Inflammatory macrophage treated with lipopolysaccharide for 1 hour (primary cell): ENCODE measurements around the gene SEPTIN5.

Experiments used
- DNase-seq, 2 donors: peaks; one replicate each; pipeline ENCODE4 v3.0.0-alpha.2; 2020 to 2022

Gene SEPTIN5

GRCh38 chr22:19706661-19707151, 7.6 kb upstream of the SEPTIN5 start:
- DNase-seq: no peak

- DNase-seq: no peak
Measured at GRCh38 chr22:19707347-19708290, 6.7 kb upstream of the SEPTIN5 start.

- DNase-seq: no peak
Measured at GRCh38 chr22:19708321-19709011, 5.8 kb upstream of the SEPTIN5 start.

GRCh38 chr22:19709063-19709769, 5.1 kb upstream of the SEPTIN5 start:
- DNase-seq: no peak

- no peak for DNase-seq
Measured at GRCh38 chr22:19710020-19710768, 4.1 kb upstream of the SEPTIN5 start.

DNA sequence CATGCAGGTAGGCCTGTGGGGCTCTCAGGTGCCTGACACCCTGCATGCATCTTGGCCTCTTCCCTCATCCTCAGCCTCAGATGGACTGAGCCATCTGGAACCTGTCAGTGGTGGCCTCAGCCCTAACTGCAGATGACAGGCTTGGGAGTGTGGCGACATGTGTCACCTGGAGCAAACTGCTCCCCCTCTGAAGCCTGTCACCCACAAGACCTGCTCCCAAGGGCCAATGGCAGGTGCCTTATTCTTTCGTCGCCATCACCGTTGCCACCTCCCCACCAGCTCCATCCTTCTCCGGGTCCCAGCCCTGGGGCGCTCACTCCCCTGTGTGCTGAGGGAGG, 3.6 kb upstream of the SEPTIN5 start:
- DNase-seq: no peak

DNA sequence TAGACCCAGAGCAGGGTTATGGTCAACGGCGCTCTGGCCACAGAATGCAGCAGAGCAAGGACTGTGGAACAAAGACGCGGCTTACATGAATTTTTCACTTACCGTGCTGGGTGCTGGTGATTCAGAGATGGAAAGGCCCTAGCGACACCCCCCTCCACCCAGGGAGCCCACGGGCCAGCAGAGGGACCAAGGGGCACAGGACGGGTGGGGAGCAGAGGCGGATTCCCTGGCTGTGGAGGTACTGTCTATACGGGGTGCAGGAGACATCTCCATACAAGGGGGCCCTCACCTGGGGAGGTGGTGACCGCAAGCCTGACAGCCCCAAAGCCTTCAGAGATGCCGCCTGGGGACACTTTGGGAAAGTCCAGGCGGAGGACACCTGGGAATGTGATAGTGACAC, 1.1 kb upstream of the SEPTIN5 start:
- no peak for DNase-seq

DNA sequence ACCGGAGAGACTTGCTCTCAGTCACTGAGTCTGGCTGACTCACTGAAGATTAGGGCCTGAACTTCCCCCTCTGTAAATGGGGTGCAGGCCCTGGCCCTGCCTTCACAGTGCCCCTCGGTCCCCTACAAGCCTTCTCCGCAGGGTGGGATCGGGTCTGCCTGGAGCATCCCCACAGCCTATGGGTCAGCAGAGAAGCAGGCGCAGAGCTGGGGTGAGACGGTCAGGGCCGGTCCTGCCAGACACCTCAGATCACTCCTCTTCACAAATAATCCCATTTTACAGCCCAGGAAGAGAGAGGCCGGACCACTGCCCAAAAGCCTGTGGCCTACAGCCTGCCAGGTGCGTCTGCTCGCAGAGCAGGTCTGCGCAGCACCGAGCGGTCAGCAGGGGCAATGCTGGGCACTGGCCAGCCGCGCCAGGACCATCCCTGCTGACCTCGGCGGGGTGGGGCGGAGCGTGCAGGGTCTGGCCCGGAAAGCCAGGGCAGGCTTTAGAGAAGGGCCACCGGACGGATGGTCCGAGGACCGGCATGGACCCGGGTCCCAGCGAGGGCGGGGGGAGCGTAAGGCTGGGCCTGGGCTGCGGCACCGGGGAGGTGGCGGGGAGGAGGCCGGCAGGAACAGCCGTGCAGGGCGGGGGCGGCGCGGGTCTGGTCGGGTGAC, 522 bp upstream of the SEPTIN5 start:
- DNase-seq: no peak

DNA sequence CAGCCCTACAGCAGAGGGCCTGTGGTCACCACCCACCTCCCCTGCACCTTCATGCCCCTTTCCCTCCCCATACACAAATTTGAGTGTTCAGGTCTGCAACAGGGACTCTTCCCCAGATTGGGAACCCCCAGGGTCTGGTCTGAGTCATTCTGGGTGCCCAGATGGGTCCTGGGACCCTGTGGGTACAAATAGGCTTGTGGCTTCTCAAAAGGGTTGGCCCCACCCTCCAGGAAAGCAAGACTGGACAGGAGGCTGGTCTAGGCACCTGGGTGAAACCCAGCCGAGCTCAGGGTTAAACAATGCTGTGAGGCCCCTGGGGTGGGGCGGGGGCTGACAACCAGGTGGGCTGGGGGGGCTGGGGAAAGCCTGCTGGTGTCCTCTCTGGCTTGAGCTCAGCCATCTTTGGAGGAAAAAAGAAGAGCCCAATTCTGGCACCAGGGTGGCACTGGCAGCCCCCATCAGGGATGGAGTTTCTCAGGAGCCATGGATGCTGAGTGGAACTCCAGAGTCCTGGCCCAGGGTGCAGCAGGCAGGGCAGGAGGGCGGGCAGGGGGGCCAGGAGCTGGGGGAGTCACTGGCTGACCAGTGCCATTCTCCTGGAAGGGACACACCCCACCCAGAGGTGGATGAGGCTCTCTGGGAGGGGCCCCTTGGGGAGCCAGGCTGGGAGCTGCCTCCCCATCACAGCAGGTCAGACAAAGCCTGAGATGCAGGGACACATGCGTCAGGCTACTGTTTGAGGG, 1.1 kb downstream of the SEPTIN5 start:
- DNase-seq: no peak

DNA sequence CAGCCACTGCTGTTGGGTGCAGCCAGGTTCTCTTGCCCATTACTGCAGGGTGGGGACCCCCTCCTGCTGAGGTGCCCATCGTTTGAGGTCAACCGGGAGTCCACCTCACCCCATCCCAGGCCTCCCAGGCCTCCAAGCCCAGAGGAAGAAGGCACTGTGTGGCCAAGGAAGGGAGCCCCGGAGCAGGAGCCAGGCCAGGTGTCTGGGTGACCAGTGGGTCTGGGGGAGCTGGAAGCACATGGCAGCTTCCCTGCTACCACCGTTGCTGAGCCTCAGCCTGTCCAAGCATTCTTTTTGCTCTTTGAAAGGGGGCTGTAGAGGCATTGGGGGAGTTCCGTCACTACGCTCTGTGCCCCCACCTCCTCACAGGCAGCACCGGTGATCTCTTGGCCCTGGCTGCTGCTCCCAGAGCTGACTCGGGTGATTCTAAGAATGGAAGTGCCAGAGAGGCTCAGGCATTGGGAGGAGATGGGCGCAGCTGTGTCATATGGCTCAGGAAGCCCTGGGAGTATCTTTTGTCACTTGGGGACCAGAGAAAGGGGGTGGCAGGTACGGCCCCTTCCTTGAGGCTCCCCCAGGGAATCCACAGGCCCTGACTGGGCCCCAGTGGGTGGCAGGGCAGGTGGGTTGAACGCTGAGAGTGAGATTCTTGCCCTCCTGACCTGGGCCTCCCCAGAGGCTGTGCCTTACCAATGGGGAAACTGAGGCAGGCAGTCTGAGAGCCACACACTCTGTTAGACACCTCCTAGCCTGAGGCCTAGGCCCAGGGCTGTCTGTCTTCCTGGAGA, 1.9 kb downstream of the SEPTIN5 start:
- no peak for DNase-seq

GRCh38 chr22:19716829-19717105, 2.5 kb downstream of the SEPTIN5 start:
- DNase-seq: no peak

DNA sequence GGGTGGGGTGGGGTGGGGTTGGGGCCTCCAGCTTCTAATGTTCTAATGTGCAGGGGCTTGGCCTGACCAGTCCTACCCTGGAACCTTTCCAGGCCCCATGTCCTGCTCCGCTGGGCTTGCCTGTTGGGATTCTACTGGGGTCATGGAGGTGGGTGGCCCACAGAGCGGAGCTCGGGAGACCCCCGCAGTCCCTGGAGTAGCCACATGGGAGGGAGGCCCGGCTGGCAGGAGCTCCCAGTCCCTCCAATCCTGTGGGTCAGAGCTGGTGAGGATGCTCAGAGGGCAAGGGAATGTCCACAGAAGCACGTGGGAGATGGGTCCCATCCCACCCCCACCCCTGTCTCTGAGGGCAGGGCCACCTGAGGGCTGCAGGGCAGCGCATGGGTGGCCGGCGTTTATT, 2.9 kb downstream of the SEPTIN5 start:
- DNase-seq: no peak

DNA sequence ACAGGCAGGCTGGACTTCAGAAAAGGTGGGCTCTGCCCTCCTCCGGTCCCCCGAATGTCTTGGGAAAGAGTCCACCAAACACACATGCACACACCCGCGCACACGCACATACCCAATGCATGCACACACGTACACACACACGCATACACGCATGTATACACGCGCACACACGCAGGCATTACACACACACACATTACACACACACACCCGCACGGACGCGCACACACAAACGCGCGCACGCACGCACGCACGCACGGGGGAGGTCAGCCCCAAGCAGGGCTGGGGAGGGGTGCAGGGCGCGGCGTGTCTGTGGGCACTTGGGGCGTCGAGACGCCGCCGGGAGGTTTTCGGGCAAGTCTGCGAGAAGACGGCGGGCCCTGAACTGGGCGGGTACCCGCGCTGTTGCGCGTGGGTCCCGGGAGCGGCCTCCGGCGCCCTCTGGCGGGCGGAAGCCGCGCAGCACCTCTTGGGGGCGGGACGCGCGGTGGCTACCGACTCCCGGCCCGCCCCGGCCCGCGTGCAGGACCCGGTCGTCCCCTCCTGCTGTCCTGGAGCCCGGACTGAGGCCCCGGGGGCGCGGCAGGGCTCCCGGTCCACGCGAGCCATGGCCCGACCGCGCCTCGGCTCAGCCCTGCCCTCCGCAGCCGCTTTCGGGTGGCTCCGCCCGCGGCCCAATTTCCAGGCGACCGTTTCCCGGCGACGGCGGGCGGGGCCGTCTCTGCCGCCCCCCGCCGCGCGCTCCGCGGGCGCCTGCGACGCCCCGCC, 3.6 kb downstream of the SEPTIN5 start:
- peak; percentile 37 to 85 for DNase-seq

- no peak for DNase-seq
Measured at GRCh38 chr22:19718456-19719049, 4.2 kb downstream of the SEPTIN5 start.

DNA sequence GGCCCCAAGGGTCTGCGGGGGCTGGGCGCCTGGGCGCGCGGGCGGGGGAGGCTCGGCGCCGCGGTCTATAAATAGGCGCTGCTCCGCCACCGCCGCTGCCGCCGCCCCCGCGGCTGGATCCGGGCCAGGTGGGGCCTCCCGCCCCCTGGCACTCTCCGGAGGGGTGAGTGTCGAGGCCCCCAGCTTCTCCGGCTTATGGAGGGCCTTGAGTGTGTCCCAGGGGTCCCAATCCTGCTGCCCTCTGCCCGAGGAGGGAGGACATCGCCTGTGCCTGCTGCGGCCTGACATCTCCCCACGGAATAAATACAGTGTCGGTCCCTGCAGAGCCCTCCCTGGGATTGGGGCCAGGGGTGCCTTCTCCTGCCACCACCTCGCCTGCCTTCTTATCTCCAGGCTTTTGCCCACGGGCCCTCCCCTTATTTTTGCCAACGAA, 4.8 kb downstream of the SEPTIN5 start:
- no peak for DNase-seq

GRCh38 chr22:19719488-19720021, 5.3 kb downstream of the SEPTIN5 start:
- DNase-seq: no peak

DNA sequence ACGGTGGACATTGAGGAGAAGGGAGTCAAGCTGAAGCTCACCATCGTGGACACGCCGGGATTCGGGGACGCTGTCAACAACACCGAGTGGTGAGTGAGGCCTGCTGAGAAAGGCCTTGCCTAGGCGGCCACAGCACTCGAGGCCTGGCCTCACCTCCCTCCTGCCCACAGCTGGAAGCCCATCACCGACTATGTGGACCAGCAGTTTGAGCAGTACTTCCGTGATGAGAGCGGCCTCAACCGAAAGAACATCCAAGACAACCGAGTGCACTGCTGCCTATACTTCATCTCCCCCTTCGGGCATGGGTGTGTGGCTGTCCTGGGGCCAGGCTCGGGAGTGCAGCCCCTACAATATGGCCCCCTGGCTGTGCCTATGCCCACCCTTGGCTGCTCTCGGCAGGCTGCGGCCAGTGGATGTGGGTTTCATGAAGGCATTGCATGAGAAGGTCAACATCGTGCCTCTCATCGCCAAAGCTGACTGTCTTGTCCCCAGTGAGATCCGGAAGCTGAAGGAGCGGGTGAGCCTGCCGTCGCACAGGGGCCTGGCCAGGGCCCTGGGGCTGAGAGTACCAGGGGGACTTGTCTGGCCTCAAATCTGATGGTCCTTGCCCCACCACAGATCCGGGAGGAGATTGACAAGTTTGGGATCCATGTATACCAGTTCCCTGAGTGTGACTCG, 6.0 kb downstream of the SEPTIN5 start:
- DNase-seq: no peak

- DNase-seq: no peak
Measured at GRCh38 chr22:19720999-19721329, 6.7 kb downstream of the SEPTIN5 start.
